GM12874 (cell line): ENCODE data around the gene KMO.

ENCODE experiments used
- CTCF ChIP-seq: IDR thresholded peaks from 2 replicates; pipeline ENCODE4 v1.5.1; 2011; ENCODE audit warnings: low read depth, mild to moderate bottlenecking, control low read depth, low read length, moderate library complexity; ENCODE audit not compliant: insufficient read depth

KMO gene

GRCh38 chr1:241557551-241558193 is 25.5 kb downstream of the KMO start:
- no peak for TF ChIP-seq CTCF

- TF ChIP-seq CTCF, result no peak
Observed at GRCh38 chr1:241560146-241560848, 28.1 kb downstream of the KMO start.

- TF ChIP-seq CTCF, result no peak
Observed at GRCh38 chr1:241560849-241561187, 28.6 kb downstream of the KMO start.

- TF ChIP-seq CTCF, result no peak
Observed at GRCh38 chr1:241569848-241570247, 37.7 kb downstream of the KMO start.

- no peak for TF ChIP-seq CTCF
Observed at GRCh38 chr1:241574154-241574553, 42.0 kb downstream of the KMO start.

GRCh38 chr1:241579434-241579833 is 47.3 kb downstream of the KMO start:
- no peak for TF ChIP-seq CTCF

- TF ChIP-seq CTCF, result no peak
Observed at GRCh38 chr1:241582921-241583321, 50.7 kb downstream of the KMO start.
